Measurements from ENCODE around the gene APBB1.

APBB1 gene

GRCh38 chr11:6345366-6345765 lies 73.5 kb downstream of the APBB1 start:
- no peak overlapping the region for H3K4me3 ChIP-seq (ENCODE audit: low read depth, low read length)
- in situ Hi-C loops (cut with HindIII; ENCODE audit: low sequenced_read_pairs): no loop called here
- no peak for TF ChIP-seq CTCF (IDR thresholded peaks at IDR 0.05; ENCODE audit: low read depth, low read length)
- DNase-seq (ENCODE audit: low read depth, low spot score): no peak

Measured in astrocyte of the spinal cord (primary cell).